ENCODE results near the gene KIF6.
"Not testable (repeated sequence)": the region's sequence is repeated elsewhere in the genome, so short reads cannot be mapped to it uniquely, and the experiment has no call there.

Gene KIF6

DNA sequence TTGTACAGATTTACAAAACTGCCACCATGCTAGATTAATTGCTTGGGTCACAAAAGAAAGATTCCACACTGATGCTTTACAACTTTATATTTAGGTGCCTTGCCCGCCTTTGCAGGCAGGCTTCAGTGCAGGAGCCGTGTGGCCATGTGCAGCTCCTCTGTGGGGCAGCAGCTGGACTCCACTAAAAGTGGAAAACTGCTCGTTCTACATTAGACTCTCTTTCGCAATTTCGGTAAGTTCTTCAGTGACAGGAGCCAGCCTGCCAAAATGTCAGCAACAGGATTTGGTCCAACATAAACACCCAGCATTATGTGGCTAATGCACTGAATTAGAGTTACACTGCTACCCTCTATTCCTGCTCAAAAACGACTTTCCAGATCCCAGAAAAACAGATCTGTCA lies 228.3 kb downstream of the KIF6 start:
- DNase-seq (ENCODE audit: low spot score): no peak

GRCh38 chr6:39496456-39496855 lies 228.8 kb downstream of the KIF6 start:
- no peak for DNase-seq (ENCODE audit: low spot score)

- no peak for DNase-seq (ENCODE audit: low spot score)
These were observed 229.6 kb downstream of the KIF6 start for GRCh38 chr6:39495640-39496039.

DNA sequence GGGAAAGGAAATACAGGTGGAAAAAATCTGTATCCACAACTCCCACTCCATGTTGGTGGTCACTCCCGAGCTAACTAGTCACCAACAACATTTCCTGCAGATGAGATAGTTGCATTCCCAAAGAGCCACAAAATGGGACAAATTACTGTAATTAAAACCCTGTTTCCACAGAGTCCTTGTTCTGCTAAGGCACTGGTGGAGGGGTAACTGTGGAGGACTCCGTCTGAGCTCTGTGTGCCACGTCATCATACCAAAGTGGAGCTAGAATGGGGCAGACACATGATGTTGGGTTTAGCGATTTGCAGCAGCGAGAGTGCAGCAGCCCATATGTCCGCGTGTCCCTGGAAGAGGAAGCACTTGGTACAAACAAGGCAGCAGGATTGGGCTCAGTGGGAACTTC lies 230.2 kb downstream of the KIF6 start:
- no peak for DNase-seq (ENCODE audit: low spot score)

- no peak for DNase-seq (ENCODE audit: low spot score)
These were observed 231.4 kb downstream of the KIF6 start for GRCh38 chr6:39493777-39494176.

GRCh38 chr6:39493174-39493573 lies 232.0 kb downstream of the KIF6 start:
- no peak for DNase-seq (ENCODE audit: low spot score)

DNA sequence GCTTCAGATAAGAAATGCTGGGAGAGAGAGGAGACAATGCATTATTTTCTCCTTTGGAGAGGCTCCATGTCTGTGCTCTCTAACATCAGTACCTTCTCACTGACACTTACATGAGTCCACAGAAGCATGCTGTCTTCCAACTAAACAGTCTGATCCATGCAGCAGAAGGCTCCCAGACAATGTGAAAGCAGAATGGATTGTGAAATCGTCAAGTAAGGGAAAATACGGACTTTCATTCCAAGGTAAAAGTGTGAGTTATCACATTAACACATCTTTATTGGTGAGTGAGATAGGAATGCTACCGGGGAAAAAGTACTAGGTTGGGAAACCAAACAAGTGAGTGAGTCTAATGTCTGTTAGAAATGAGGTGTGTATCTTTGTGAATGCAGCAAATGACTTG lies 235.1 kb downstream of the KIF6 start:
- DNase-seq (ENCODE audit: low spot score): no peak

GRCh38 chr6:39488255-39488879 lies 236.8 kb downstream of the KIF6 start:
- DNase-seq (ENCODE audit: low spot score): no peak

DNA sequence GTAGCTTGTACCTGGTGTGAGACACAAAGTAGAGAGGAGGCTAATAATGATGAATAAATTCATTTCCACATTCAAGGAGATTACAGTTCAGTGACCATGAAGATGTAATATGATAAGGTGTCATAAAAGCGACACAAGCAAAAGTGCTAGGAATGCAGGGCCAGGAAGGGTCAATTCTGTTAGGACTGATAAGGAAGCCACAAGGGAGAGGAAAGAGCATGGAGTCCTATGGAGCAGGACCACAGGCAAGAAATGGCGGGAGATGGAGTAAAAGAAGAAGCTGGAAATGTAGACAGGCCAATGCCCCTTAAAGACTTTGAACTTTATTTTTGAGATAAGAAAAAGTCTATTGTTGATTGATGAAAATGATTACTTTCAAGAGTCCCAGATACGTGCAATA lies 240.9 kb downstream of the KIF6 start:
- DNase-seq (ENCODE audit: low spot score): no peak

DNA sequence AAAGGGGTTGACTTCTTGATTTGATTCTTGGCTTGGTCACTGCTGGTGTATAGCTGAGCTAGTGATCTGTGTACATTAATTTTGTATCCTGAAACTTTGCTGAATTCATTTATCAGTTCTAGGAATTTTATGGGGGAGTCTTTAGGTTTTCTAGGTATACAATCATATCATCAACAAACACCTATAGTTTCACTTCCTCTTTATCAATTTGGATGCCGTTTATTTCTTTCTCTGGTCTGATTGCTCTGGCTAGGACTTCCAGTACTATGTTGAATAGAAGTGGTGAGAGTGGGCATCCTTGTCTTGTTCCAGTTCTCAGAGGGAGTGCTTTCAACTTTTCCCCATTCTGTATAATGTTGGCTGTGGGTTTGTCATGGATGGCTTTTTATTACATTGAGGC lies 245.4 kb downstream of the KIF6 start:
- DNase-seq (ENCODE audit: low spot score): not testable (repeated sequence)

DNA sequence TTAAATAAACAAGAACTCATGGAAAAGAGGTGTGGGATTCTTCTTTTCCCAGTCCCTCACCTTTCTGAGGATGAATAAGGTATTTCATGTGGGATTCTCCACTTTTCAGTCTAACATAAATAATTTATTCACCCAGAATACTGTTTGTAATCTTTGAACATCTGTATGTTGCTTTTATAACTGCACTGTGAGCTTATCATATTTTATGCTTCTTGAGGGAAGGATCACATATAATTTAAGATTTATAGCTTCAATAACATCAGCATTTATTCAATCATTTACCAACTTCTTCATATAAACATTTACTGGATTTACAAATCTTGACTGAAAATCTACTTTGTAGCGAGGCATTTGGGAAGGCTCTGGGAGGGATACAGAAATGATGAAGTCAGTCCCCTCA lies 248.5 kb downstream of the KIF6 start:
- DNase-seq (ENCODE audit: low spot score): no peak

- no peak for DNase-seq (ENCODE audit: low spot score)
These were observed 249.1 kb downstream of the KIF6 start for GRCh38 chr6:39476151-39476550.

- DNase-seq (ENCODE audit: low spot score): peak; percentile 5
These were observed 253.1 kb downstream of the KIF6 start for GRCh38 chr6:39471954-39472659.

- no peak for DNase-seq (ENCODE audit: low spot score)
These were observed 254.7 kb downstream of the KIF6 start for GRCh38 chr6:39470506-39470905.

DNA sequence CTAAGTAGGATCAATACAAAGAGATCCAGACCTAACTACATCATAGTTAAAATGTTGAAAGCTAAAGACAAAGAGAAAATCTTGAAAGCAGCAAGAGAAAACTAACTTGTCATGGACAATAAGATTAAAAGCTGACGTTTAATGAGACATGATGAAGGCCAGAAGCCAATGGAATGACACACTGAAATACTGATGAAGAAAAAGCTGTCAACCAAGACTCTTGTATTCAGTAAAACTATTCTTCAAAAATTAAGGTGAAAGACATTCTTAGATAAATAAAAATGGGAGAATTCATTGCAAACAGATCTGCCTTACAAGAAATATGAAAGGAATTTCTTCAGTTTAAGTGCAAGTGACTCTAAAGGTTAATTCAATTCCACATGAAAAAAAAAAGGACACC lies 256.8 kb downstream of the KIF6 start:
- no peak for DNase-seq (ENCODE audit: low spot score)

GRCh38 chr6:39466631-39467030 lies 258.6 kb downstream of the KIF6 start:
- DNase-seq (ENCODE audit: low spot score): no peak

DNA sequence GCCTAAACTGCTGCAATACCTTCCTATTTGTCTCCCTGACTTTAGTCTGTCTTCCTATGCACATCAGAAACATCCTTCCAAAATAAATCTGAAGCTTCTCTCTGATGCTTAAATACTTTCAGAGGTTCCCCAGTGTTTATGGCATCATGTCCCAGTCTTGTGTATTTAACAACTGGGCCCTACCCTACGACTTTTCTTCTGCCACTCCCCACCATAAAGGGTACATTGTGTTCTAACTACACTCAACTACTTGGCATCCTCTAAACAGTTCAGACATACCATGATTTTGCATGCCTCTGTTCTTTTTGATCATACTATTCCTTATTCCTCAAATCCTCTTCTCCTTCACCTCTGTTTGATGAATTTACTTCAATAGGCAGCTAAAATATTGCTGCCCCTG lies 259.7 kb downstream of the KIF6 start:
- DNase-seq (ENCODE audit: low spot score): no peak

DNA sequence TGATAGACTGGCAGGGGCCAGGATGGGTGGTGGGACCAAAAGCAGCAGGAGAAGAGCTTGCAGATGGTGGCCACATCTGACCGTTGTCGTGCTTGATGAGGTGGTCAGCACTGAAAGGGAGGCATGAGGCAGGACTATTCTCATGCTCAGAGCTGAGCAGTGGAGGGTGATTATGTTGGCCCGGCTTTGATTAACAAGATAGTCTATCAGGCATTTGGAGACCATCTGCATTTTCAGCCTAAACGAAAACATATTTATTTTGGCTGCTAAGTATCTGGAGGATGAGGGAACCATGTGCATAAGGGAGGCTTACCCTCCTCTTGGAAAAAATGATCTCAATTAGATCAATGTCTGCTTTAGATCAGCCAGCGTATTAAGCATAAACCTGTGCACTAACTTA lies 261.1 kb downstream of the KIF6 start:
- no peak for DNase-seq (ENCODE audit: low spot score)

DNA sequence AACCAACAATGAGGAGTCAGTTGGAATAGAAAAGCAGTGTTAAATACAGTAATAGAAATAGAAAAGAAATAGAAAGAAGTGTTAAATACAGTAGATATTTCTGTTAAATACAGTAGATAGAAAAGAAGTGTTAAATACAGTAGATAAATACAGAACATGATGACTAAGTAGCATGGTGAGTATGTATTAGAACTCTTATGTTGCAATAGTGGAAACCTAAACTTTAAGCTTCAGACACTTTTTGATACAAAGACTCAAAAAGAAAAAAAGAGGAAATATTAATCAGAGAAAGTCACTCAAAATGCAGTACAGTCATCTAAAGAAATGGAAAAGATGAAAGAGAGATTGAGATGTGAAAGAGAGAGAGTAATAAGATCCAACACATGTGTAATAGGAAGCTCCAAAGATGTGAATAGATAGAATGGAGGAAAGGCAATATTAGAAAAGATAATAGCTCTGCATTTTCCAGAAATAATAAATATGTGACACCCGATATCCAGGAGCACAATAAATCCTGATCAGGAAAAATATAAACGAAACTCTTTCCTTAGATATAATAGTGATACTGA lies 271.2 kb downstream of the KIF6 start:
- DNase-seq (ENCODE audit: low spot score): no peak

- DNase-seq (ENCODE audit: low spot score): no peak
These were observed 272.0 kb downstream of the KIF6 start for GRCh38 chr6:39453241-39453640.

DNA sequence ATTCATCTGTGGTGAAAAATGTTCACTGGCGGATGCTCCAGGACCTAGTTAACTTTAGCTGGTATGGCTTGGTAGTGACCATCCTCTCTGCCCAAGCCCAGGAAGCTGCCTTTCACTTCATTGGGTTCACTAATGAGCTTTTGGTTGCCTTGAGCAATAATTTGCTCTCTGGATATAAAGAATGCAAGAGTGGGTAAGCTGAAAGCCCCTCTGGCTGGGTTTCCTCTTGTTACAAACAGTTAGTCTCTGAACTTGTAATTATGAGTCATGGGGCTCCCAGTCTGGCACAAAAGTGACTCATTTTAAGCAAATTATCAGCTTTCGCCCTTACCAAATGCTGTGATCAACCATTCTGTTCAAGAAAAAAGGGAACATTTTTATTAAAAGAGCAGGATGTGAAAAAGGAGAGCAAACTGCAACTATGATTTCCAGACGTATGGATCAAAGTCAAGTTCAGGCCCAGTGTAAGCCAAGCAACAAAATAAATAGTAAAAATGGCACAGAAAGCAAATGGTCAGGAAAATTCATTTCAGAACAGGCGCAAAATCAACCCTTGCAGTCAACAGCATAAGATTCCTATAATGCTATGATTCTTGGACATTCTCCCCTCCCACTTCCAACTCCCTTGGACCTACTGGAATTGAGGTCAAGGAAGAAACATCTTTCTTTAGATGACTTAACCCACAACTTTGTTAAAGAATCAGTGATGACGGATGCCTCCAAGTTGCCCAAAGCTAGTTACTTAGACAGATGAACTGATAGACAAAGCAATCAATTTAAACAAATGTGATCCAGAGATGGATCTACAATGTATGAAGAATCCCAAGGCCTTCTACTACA lies 272.7 kb downstream of the KIF6 start:
- DNase-seq (ENCODE audit: low spot score): no peak

GRCh38 chr6:39451831-39452230 lies 273.4 kb downstream of the KIF6 start:
- peak; percentile 47 for DNase-seq (ENCODE audit: low spot score)

DNA sequence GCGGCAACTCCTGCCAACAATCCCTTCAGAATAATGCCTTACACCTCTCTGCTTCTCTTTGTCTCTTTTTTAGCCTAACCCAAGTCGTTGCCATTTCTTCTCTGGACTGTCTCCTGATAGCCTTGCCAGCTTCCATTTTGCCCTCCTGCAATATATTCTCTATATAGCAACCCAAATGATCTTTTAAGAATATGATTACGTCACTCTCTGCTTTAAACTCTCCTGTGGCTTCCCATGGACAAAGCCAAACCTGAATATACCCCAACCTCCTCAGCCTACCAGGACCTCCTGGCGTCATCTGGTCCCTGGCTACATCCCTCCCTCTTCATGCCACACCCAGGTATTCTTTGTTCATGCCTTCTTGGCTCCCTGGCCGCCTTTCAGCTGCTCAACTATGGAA lies 276.2 kb downstream of the KIF6 start:
- DNase-seq (ENCODE audit: low spot score): no peak

All from NAMALWA (cell line).